Brain microvascular endothelial cell (primary cell): ENCODE results near the gene B4GALT3.

Experiments
- DNase-seq: peaks from one replicate; pipeline ENCODE4 v3.0.0-alpha.2; 2020
- H3K27ac ChIP-seq: fragments of 250-450 bp; sonication (Bioruptor Pico); 2 replicates; pipeline ENCODE4 v1.5.1; 2020; ENCODE audit warnings: mild to moderate bottlenecking, moderate library complexity
- H3K27me3 ChIP-seq: fragments of 250-450 bp; sonication (Bioruptor Pico); replicated peaks from 2 replicates; pipeline ENCODE4 v1.5.1; 2020; ENCODE audit warnings: mild to moderate bottlenecking
- H3K36me3 ChIP-seq: fragments of 250-450 bp; sonication (Bioruptor Pico); replicated peaks from 2 replicates; pipeline ENCODE4 v1.5.1; 2020; ENCODE audit warnings: mild to moderate bottlenecking
- H3K4me3 ChIP-seq: 2 replicates; pipeline ENCODE4 v1.5.1; 2011; ENCODE audit warnings: low read depth, mild to moderate bottlenecking, control low read depth, low read length, moderate library complexity
- CTCF ChIP-seq: IDR thresholded peaks from 2 replicates; pipeline ENCODE4 v1.5.1; 2011; ENCODE audit warnings: low read depth, mild to moderate bottlenecking, moderate library complexity, low read length, control low read depth, inconsistent platforms; ENCODE audit errors: missing control alignments
- in situ Hi-C: cut with HindIII; loops from 2 replicates; pipeline ENCODE4 v1.10.0; 2017; ENCODE audit warnings: low sequenced_read_pairs, low pct_ligation_motif_present

Gene B4GALT3

DNA sequence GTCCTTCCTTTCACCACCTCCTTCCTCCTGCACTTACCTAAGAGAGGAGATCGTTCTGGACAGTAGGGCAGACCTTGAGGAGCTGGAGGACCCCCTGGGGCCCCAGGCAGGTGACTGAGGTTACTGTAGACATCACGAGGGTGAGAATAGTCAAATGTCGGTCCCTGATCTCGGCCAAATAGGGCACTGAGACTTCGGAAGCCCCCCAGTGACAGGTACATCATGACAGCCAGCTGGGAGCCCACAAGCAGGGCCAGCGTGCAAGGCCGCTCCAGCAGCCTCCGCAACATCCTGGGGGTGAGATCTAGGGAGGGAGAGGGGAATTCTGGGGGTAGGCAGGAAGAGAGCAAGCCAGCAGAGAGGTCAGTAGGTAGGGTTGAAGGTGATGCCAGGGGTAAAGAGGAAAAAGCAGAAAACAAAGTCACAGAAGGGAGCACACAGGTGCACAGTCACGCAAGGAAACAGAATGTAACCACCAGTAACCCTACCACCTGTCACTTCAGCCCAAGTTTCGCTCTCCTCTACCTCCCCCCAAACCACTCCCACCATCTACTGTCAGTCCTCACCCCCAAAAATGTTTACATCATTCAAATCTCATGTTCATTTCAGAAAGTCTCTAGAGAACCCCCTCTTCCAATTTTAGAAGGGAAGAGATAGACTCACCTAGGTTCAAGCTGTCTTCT, 1.4 kb downstream of the B4GALT3 start:
- Histone ChIP-seq H3K4me3 (peak overlapping the region; percentile 96), H3K27ac (no peak overlapping the region), H3K27me3 (no peaks in the 10 kb centered on the region), H3K36me3 (peaks cover 36% of the 10 kb centered on the region)
- DNase-seq: no peak
- TF ChIP-seq CTCF: no peak
- in situ Hi-C loops: no loop called here

DNA sequence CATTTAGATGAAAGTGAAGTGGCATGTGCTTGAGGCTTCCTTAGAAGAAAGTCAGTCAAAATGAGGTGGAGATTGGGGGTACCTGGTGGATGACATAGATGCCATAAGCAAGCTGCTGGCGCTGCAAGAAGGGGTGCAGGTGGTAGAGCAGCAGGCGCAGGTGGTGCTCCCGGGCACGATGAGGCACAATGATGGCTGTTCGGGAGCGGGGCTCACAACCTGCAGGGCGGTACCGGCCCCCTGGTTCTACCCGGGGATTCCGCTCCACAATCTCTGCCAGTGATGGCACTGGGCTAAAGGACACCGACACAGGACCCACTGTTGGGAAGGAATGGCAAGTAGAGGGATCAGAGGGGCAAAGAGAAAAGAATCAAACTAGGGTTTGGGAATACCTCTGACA, 2.4 kb downstream of the B4GALT3 start:
- Histone ChIP-seq H3K27ac (no peak overlapping the region), H3K27me3 (no peaks in the 10 kb centered on the region), H3K4me3 (no peak overlapping the region), H3K36me3 (peaks cover 44% of the 10 kb centered on the region)
- DNase-seq: no peak
- TF ChIP-seq CTCF: no peak
- in situ Hi-C loops: no loop called here

GRCh38 chr1:161173711-161174110, 3.6 kb downstream of the B4GALT3 start:
- in situ Hi-C loops: no loop called here
- H3K36me3 ChIP-seq: peaks cover 49% of the 10 kb centered on the region
- no peak for DNase-seq
- TF ChIP-seq CTCF: no peak
- H3K27me3 ChIP-seq: no peaks in the 10 kb centered on the region
- peak overlapping the region; percentile 84 for H3K27ac ChIP-seq
- H3K4me3 ChIP-seq: no peak overlapping the region

DNA sequence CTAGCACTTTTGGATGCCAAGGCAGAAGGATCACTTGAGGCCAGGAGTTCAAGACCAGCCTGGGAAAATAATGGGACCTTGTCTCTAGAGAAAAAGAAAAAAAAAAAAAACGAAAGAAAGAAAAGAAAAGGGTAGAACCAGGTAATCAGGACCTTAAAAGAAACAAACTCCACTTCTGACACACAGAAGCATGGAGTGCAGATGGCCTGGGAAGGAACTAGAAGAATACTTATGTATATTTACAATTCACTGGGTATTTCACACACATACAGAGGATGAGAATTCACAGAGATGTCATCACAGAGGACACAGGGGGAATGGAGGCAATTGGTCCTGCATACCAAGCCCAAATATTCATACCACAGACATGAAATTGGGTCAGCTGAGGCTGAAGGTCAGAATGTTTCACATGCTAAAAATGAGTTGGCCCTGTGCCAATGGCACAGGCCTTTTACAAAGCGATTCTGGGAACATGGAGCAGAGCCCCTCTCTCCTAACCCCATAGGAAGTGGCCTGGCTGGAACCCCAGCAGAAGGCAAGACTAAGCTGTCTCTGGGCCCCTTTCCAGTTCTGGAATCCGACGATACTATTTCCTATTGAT, 4.4 kb downstream of the B4GALT3 start:
- Histone ChIP-seq H3K36me3 (peaks cover 51% of the 10 kb centered on the region), H3K27ac (peak overlapping the region; percentile 84), H3K27me3 (no peaks in the 10 kb centered on the region), H3K4me3 (no peak overlapping the region)
- TF ChIP-seq CTCF: no peak
- peak; percentile 86 for DNase-seq
- in situ Hi-C loops: no loop called here

DNA sequence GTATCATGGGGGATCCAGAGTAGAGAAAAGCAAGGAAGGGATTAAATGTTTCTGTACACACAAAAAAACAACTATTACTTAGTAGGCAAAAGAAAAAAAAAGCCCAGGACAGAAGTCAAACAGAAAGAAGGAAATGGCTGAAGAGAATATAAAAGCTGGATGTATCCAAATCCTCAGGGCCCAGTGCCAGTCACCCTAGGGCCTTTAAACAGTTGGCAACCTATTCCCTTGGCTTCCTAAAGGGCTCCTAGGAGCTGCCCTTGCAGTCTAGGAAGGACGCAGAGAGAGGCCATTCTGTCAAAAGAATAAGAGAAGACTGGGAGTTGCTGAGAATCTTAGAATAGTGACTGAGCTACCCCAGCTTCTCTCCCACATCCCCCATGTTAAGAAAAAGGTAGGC, 5.0 kb downstream of the B4GALT3 start:
- TF ChIP-seq CTCF: no peak
- in situ Hi-C loops: no loop called here
- peak overlapping the region; percentile 84 for H3K27ac ChIP-seq
- no peaks in the 10 kb centered on the region for H3K27me3 ChIP-seq
- no peak overlapping the region for H3K4me3 ChIP-seq
- peaks cover 53% of the 10 kb centered on the region for H3K36me3 ChIP-seq
- no peak for DNase-seq
